ENCODE results near the gene ACSS1.
"Not testable (repeated sequence)": the region's sequence is repeated elsewhere in the genome, so short reads cannot be mapped to it uniquely, and the experiment has no call there.

ACSS1 gene

GRCh38 chr20:25011831-25012241 is 46.1 kb downstream of the ACSS1 start:
- no peak for DNase-seq (ENCODE audit: low read depth in 3 of 3)

GRCh38 chr20:25011261-25011660 is 46.7 kb downstream of the ACSS1 start:
- no peak for DNase-seq (ENCODE audit: low read depth in 3 of 3)

GRCh38 chr20:25009218-25010145 is 48.5 kb downstream of the ACSS1 start:
- DNase-seq (ENCODE audit: low read depth in 3 of 3): no peak

- no peak for DNase-seq (ENCODE audit: low read depth in 3 of 3)
Observed at GRCh38 chr20:25008388-25009217, 49.3 kb downstream of the ACSS1 start.

GRCh38 chr20:25007491-25008305 is 50.2 kb downstream of the ACSS1 start:
- DNase-seq (ENCODE audit: low read depth in 3 of 3): no peak

- DNase-seq (ENCODE audit: low read depth in 3 of 3): no peak
Observed at GRCh38 chr20:25006431-25007167, 51.3 kb downstream of the ACSS1 start.

- no peak for DNase-seq (ENCODE audit: low read depth in 3 of 3)
Observed at GRCh38 chr20:25005661-25006060, 52.3 kb downstream of the ACSS1 start.

- DNase-seq (ENCODE audit: low read depth in 3 of 3): no peak
Observed at GRCh38 chr20:25005220-25005619, 52.7 kb downstream of the ACSS1 start.

- DNase-seq (ENCODE audit: low read depth in 3 of 3): no peak
Observed at GRCh38 chr20:25003002-25003401, 54.9 kb downstream of the ACSS1 start.

GRCh38 chr20:25001323-25001722 is 56.6 kb downstream of the ACSS1 start:
- DNase-seq (ENCODE audit: low read depth in 3 of 3): not testable (repeated sequence)

- no peak for DNase-seq (ENCODE audit: low read depth in 3 of 3)
Observed at GRCh38 chr20:25000268-25000801, 57.6 kb downstream of the ACSS1 start.

GRCh38 chr20:24999568-24999967 is 58.4 kb downstream of the ACSS1 start:
- no peak for DNase-seq (ENCODE audit: low read depth in 3 of 3)

GRCh38 chr20:24998631-24999445 is 59.1 kb downstream of the ACSS1 start:
- DNase-seq (ENCODE audit: low read depth in 3 of 3): no peak

GRCh38 chr20:24998121-24998520 is 59.8 kb downstream of the ACSS1 start:
- no peak for DNase-seq (ENCODE audit: low read depth in 3 of 3)

GRCh38 chr20:24996449-24997377 is 61.2 kb downstream of the ACSS1 start:
- no peak for DNase-seq (ENCODE audit: low read depth in 3 of 3)

GRCh38 chr20:24995741-24996448 is 62.0 kb downstream of the ACSS1 start:
- DNase-seq (ENCODE audit: low read depth in 3 of 3): no peak

GRCh38 chr20:24994470-24995368 is 63.2 kb downstream of the ACSS1 start:
- peak; percentile 66 to 79 (median 77) for DNase-seq (ENCODE audit: low read depth in 3 of 3)
